GM12878 (cell line): ENCODE measurements around the gene ARHGEF37. TPM values are rescaled to one million over a fixed set of nuclear protein-coding genes. Genes with fewer than 3 reads are reported as not detected.

Experiments
- ATAC-seq: fragments of 200-7000 bp; cut with Tn5 transposase; 3 replicates; pipeline ENCODE4 v1.9.1; 2020; ENCODE audit warnings: mild to moderate bottlenecking, moderate library complexity
- BruUV-seq: library from RNA; stranded (reverse); fragments of 400-500 nt; replicated peaks from 2 replicates; lab custom pipeline; 2021; lab: Mats Ljungman, UMichigan
- CTCF ChIA-PET: fragments of 300-600 bp; sonication (Branson Sonifier 250); formaldehyde crosslinking; extraction: SDS; loops from one replicate; lab custom pipeline; 2021; ENCODE audit warnings: inconsistent platforms; lab: Yijun Ruan, JAX
- POLR2A ChIA-PET: fragments of 350-600 bp; formaldehyde crosslinking; extraction: SDS; loops from one replicate; lab custom pipeline; 2021; ENCODE audit warnings: inconsistent platforms; lab: Charles Lee
- RAD21 ChIA-PET: fragments of 300-600 bp; sonication (Branson Sonifier 250); formaldehyde crosslinking; loops from one replicate; lab custom pipeline; 2023; ENCODE audit warnings: antibody characterized with exemption; ENCODE audit not compliant: unreplicated experiment; lab: Charles Lee
- SMC1A ChIA-PET: fragments of 300-600 bp; sonication (Branson Sonifier 250); formaldehyde crosslinking; loops from one replicate; lab custom pipeline; 2023; ENCODE audit not compliant: unreplicated experiment, uncharacterized antibody; lab: Charles Lee
- DNase-seq: peaks from one replicate; pipeline ENCODE4 v3.0.0-alpha.2; 2011; ENCODE audit warnings: low read depth, low spot score
- FAIRE-seq: peaks from 3 replicates; lab custom pipeline; 2011; peaks lifted over from hg19 to GRCh38; lab: Jason Lieb, UNC
- H2AFZ ChIP-seq: 2 replicates; pipeline ENCODE4 v1.6.0; 2011; ENCODE audit warnings: low read depth, low read length, control low read depth; ENCODE audit not compliant: control insufficient read depth
- H3K27ac ChIP-seq: 2 replicates; pipeline ENCODE4 v1.5.1; 2011; ENCODE audit warnings: control low read depth; ENCODE audit not compliant: control insufficient read depth, insufficient read depth
- H3K27me3 ChIP-seq, 2 experiments: replicated peaks in 1 of 2; 2 replicates each; pipeline versions ENCODE4 v1.6.0 to v1.6.1; 2011; ENCODE audit warnings: low read length in 1 of 2; ENCODE audit not compliant: control insufficient read depth in 2 of 2, insufficient read depth in 2 of 2
- H3K36me3 ChIP-seq, 2 experiments: 2 replicates each; pipeline ENCODE4 v1.5.1; 2011; ENCODE audit warnings: low read length in 1 of 2; ENCODE audit not compliant: control insufficient read depth in 2 of 2, insufficient read depth in 2 of 2
- H3K4me1 ChIP-seq: 2 replicates; pipeline ENCODE4 v1.6.1; 2011; ENCODE audit warnings: mild to moderate bottlenecking, low read length, moderate library complexity, mixed read lengths; ENCODE audit not compliant: control insufficient read depth, insufficient read depth
- H3K4me2 ChIP-seq: 2 replicates; pipeline ENCODE4 v1.6.0; 2011; ENCODE audit warnings: control low read depth; ENCODE audit not compliant: control insufficient read depth, insufficient read depth
- H3K4me3 ChIP-seq: fragments of 200-600 bp; sonication (generic); 2 replicates; pipeline ENCODE4 v1.5.1; 2016
- H3K79me2 ChIP-seq: 2 replicates; pipeline ENCODE4 v1.6.0; 2011; ENCODE audit warnings: low read length; ENCODE audit not compliant: control insufficient read depth, insufficient read depth
- H3K9ac ChIP-seq: 2 replicates; pipeline ENCODE4 v1.8.0; 2011; ENCODE audit warnings: low read length, control low read depth, mixed read lengths; ENCODE audit not compliant: control insufficient read depth, insufficient read depth
- H3K9me3 ChIP-seq: replicated peaks from 3 replicates; pipeline ENCODE4 v1.5.1; 2011; ENCODE audit warnings: mild to moderate bottlenecking, low read length; ENCODE audit not compliant: control insufficient read depth, insufficient read depth
- H4K20me1 ChIP-seq: 2 replicates; pipeline ENCODE4 v1.6.0; 2011; ENCODE audit not compliant: control insufficient read depth, insufficient read depth
- BRCA1 ChIP-seq: IDR thresholded peaks from 2 replicates; pipeline ENCODE4 v1.6.1; 2011; ENCODE audit warnings: low read depth, low read length, improper control_type of control experiment
- FOS ChIP-seq: IDR thresholded peaks from 3 replicates; pipeline ENCODE4 v1.6.1; 2011; ENCODE audit warnings: borderline replicate concordance; ENCODE audit not compliant: insufficient read length; ENCODE audit errors: extremely low read depth
- HCFC1 ChIP-seq: fragments of 150-350 bp; IDR thresholded peaks from 2 replicates; pipeline ENCODE4 v1.6.1; 2014; ENCODE audit warnings: low read length
- HDAC2 ChIP-seq: fragments of 200-600 bp; sonication (generic); IDR thresholded peaks from 2 replicates; pipeline ENCODE4 v1.6.1; 2017
- KLF5 ChIP-seq: fragments of 450-650 bp; IDR thresholded peaks from 2 replicates; pipeline ENCODE4 v1.6.1; 2014; ENCODE audit warnings: mild to moderate bottlenecking; ENCODE audit not compliant: partially characterized antibody
- NFXL1 ChIP-seq: fragments of 450-650 bp; IDR thresholded peaks from 2 replicates; pipeline ENCODE4 v1.6.1; 2017; ENCODE audit warnings: antibody characterized with exemption, mild to moderate bottlenecking, borderline replicate concordance
- POLR2A ChIP-seq: IDR thresholded peaks from 2 replicates; pipeline ENCODE4 v1.6.1; 2011; ENCODE audit warnings: low read depth, mild to moderate bottlenecking, low read length
- RAD51 ChIP-seq: fragments of 450-650 bp; IDR thresholded peaks from 2 replicates; pipeline ENCODE4 v1.6.1; 2016; ENCODE audit warnings: moderate library complexity, mild to moderate bottlenecking, inconsistent platforms
- RB1 ChIP-seq: fragments of 450-650 bp; formaldehyde crosslinking; IDR thresholded peaks from 2 replicates; pipeline ENCODE4 v1.6.1; 2017; ENCODE audit warnings: mild to moderate bottlenecking, borderline replicate concordance
- RUNX3 ChIP-seq: IDR thresholded peaks from 2 replicates; pipeline ENCODE4 v1.6.1; 2012; ENCODE audit warnings: low read length, inconsistent platforms
- SMARCA5 ChIP-seq: fragments of 450-650 bp; IDR thresholded peaks from 2 replicates; pipeline ENCODE4 v1.6.1; 2017; ENCODE audit warnings: mild to moderate bottlenecking
- SREBF1 ChIP-seq: IDR thresholded peaks from 2 replicates; pipeline ENCODE4 v1.6.1; 2012; ENCODE audit warnings: mild to moderate bottlenecking, low read length
- STAT3 ChIP-seq: IDR thresholded peaks from 2 replicates; pipeline ENCODE4 v1.6.1; 2011; ENCODE audit warnings: low read depth, low read length, improper control_type of control experiment
- SUZ12 ChIP-seq: fragments of 200-600 bp; sonication (generic); IDR thresholded peaks from one replicate; pipeline ENCODE4 v1.6.1; 2018; ENCODE audit warnings: antibody characterized with exemption, mild to moderate bottlenecking; ENCODE audit not compliant: unreplicated experiment
- WGBS: methylation state at CpG from one replicate; pipeline ENCODE4 v1.1.6; 2016; ENCODE audit warnings: low lambda C conversion rate; ENCODE audit not compliant: insufficient replicate concordance, insufficient coverage; ENCODE audit errors: missing lambda C conversion rate; 5-methylcytosine and 5-hydroxymethylcytosine counted together
- in situ Hi-C: fragments of 300-500 bp; cut with MboI; formaldehyde crosslinking; loops from 9 replicates; pipeline ENCODE4 v1.14.3; 2018; ENCODE audit warnings: mixed read lengths
- intact Hi-C: fragments of 100-400 bp; cut with micrococcal nuclease; formaldehyde crosslinking; loops from one replicate; pipeline ENCODE4 v1.14.2; 2022; ENCODE audit not compliant: unreplicated experiment
- polyA plus RNA-seq, 11 experiments: library from polyadenylated mRNA; depleted of rRNA in 4 of 11; unstranded in 6 of 11; stranded (reverse) in 5 of 11; fragments of >200 nt; fragmentation: Nextera tagmentation in 4 of 11; fragmentation: Illumina TruSeq in 1 of 11; extraction: Ambion mirVana in 4 of 11; extraction: Trizol in 1 of 11; gene quantifications; 1 replicate in 1 of 11; 2 replicates in 10 of 11; pipeline versions ENCODE4 v1.2.1 to v1.2.3, GENCODE V29; 2011 to 2016; ENCODE audit warnings: inconsistent platforms in 2 of 11, missing spikeins in 2 of 11, low read depth in 1 of 11
- total RNA-seq, 4 experiments: library from RNA; depleted of rRNA in 3 of 4; stranded (reverse); fragments of >200 nt in 3 of 4; fragmentation: Illumina TruSeq in 1 of 4; extraction: Trizol in 1 of 4; gene quantifications; 2 replicates each; pipeline versions ENCODE4 v1.2.1 to v1.2.3, GENCODE V29; 2013 to 2021
- TF ChIP-seq, protein P1 (sequence below): fragments of 450-650 bp; IDR thresholded peaks from 2 replicates; pipeline ENCODE4 v1.6.1; 2017; ENCODE audit warnings: mild to moderate bottlenecking, low read depth, inconsistent platforms; ENCODE audit not compliant: poor library complexity, severe bottlenecking
- TF ChIP-seq, protein P2 (sequence below): fragments of 450-650 bp; formaldehyde crosslinking; IDR thresholded peaks from 2 replicates; pipeline ENCODE4 v1.4.0; 2022; ENCODE audit warnings: mild to moderate bottlenecking, moderate library complexity

Gene ARHGEF37
- total and polyA plus RNA-seq, 10 of the 15 experiments (the other 5 are each of a cell fraction or from before 2014, with no cell fraction given) = 0.16 to 1.1 (median 0.63) TPM

DNA sequence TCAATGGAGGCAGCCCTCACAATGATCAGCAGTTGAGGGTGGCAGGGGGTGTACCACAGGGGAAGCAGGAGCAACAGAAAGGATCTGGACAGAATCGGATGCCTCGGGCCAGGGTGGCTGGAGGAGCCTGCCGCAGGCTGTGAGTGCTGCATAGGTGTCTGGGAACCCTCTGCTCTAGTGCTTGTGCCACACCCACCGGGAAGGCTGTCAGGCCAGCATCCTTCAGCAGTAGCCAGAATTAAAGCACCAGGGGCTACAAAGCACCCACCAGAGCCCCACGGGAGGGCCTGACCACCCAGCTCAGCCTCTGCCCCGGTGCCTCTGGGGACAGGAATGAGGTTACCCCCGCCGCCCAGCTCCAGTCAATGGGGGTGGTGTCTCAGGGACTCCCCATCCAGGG, 49.0 kb downstream of the ARHGEF37 start:
- no peak for DNase-seq
- SMC1A ChIA-PET = no interaction called here
- POLR2A ChIA-PET = no interaction called here
- no peak for FAIRE-seq
- TF ChIP-seq HCFC1 (no peak), RAD51 (no peak), FOS (no peak), KLF5 (no peak), RUNX3 (no peak), SREBF1 (no peak), BRCA1 (no peak), SMARCA5 (no peak)
- TF ChIP-seq, all 136 proteins: peak for 0
- H3K9ac ChIP-seq = no peak overlapping the region
- in situ Hi-C loops (loop anchor here (10.0 kb wide), 1 partner anchor 594 kb away; no protein-coding TSS in a partner anchor), intact Hi-C loops (loop anchor here (10.0 kb wide), 1 partner anchor 584 kb away; no protein-coding TSS in a partner anchor)
- H4K20me1 ChIP-seq = no peaks in the 10 kb centered on the region
- no peak overlapping the region for H2AFZ ChIP-seq
- H3K36me3 ChIP-seq = no peaks in the 10 kb centered on the region
- CTCF ChIA-PET = no interaction called here
- no peaks in the 10 kb centered on the region for H3K27me3 ChIP-seq
- no TSS peak for BruUV-seq
- no peak for ATAC-seq
- RAD21 ChIA-PET = no interaction called here
- no peak overlapping the region for H3K4me3 ChIP-seq
- H3K4me1 ChIP-seq = peaks cover 12% of the 10 kb centered on the region
- 70% methylated on average over 8 of the region's 8 CpGs for WGBS
- no peak overlapping the region for H3K27ac ChIP-seq
- no peak overlapping the region for H3K4me2 ChIP-seq
- no peaks in the 10 kb centered on the region for H3K79me2 ChIP-seq
- H3K9me3 ChIP-seq = no peaks in the 10 kb centered on the region

DNA sequence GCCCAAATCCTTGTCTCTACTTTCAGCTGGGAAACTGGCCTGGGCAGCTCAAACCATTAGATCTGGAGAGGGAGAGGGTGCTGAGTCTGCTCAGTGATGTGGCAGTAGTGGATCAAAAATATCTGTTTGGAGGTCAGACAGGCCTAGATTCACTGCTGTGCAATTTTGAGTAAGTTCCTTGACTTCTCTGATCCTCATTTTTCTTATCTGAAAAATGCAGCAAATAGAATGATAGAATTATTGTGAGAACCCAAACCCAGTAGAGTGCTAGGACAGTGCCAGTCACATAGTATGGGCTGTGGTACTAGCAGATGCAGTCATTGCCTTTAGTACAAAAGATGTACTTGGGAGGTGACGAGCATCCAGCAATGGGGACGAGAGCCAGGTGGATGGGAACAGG, 50.2 kb downstream of the ARHGEF37 start:
- H3K4me1 ChIP-seq = peaks cover 12% of the 10 kb centered on the region
- no peaks in the 10 kb centered on the region for H3K9me3 ChIP-seq
- 90% methylated on average over 2 of the region's 2 CpGs for WGBS
- SMC1A ChIA-PET = interaction anchor here (0.6 kb wide), 1 partner anchor 221 kb away, joined by 3 read pairs; no protein-coding TSS in a partner anchor
- no peak overlapping the region for H3K4me2 ChIP-seq
- intact Hi-C loops = loop anchor here (10.0 kb wide), 1 partner anchor 583 kb away; no protein-coding TSS in a partner anchor
- BruUV-seq = no TSS peak
- CTCF ChIA-PET = no interaction called here
- H3K36me3 ChIP-seq = no peaks in the 10 kb centered on the region
- POLR2A ChIA-PET = no interaction called here
- H3K27me3 ChIP-seq = no peaks in the 10 kb centered on the region
- DNase-seq (no peak), ATAC-seq (no peak), FAIRE-seq (no peak)
- H3K4me3 ChIP-seq = no peak overlapping the region
- RAD21 ChIA-PET = no interaction called here
- no peaks in the 10 kb centered on the region for H3K79me2 ChIP-seq
- no peak overlapping the region for H3K9ac ChIP-seq
- in situ Hi-C loops = loop anchor here (10.0 kb wide), 1 partner anchor 593 kb away; no protein-coding TSS in a partner anchor
- H4K20me1 ChIP-seq = no peaks in the 10 kb centered on the region
- no peak overlapping the region for H2AFZ ChIP-seq
- H3K27ac ChIP-seq = no peak overlapping the region
- TF ChIP-seq NFXL1 = no peak
- TF ChIP-seq, protein P1, sequence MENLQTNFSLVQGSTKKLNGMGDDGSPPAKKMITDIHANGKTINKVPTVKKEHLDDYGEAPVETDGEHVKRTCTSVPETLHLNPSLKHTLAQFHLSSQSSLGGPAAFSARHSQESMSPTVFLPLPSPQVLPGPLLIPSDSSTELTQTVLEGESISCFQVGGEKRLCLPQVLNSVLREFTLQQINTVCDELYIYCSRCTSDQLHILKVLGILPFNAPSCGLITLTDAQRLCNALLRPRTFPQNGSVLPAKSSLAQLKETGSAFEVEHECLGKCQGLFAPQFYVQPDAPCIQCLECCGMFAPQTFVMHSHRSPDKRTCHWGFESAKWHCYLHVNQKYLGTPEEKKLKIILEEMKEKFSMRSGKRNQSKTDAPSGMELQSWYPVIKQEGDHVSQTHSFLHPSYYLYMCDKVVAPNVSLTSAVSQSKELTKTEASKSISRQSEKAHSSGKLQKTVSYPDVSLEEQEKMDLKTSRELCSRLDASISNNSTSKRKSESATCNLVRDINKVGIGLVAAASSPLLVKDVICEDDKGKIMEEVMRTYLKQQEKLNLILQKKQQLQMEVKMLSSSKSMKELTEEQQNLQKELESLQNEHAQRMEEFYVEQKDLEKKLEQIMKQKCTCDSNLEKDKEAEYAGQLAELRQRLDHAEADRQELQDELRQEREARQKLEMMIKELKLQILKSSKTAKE = no peak
- TF ChIP-seq RB1 = no peak
- no peak for TF ChIP-seq STAT3
- TF ChIP-seq, protein P2, sequence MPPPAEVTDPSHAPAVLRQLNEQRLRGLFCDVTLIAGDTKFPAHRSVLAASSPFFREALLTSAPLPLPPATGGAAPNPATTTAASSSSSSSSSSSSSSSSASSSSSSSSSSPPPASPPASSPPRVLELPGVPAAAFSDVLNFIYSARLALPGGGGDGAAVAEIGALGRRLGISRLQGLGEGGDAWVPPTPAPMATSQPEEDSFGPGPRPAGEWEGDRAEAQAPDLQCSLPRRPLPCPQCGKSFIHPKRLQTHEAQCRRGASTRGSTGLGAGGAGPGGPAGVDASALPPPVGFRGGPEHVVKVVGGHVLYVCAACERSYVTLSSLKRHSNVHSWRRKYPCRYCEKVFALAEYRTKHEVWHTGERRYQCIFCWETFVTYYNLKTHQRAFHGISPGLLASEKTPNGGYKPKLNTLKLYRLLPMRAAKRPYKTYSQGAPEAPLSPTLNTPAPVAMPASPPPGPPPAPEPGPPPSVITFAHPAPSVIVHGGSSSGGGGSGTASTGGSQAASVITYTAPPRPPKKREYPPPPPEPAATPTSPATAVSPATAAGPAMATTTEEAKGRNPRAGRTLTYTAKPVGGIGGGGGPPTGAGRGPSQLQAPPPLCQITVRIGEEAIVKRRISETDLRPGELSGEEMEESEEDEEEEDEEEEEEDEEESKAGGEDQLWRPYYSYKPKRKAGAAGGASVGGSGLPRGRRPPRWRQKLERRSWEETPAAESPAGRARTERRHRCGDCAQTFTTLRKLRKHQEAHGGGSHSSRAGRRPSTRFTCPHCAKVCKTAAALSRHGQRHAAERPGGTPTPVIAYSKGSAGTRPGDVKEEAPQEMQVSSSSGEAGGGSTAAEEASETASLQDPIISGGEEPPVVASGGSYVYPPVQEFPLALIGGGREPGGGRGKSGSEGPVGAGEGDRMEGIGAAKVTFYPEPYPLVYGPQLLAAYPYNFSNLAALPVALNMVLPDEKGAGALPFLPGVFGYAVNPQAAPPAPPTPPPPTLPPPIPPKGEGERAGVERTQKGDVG (CRISPR knock-in tag) = no peak
- no peak for TF ChIP-seq SUZ12
- no peak for TF ChIP-seq HDAC2
- no peak for TF ChIP-seq POLR2A
